Glomerular visceral epithelial cell (primary cell): Measurements from ENCODE around the gene SOX5.
A peak's percentile ranks its signal among the peaks of the same experiment; 100 is the strongest.
"Not testable (repeated sequence)": the region's sequence is repeated elsewhere in the genome, so short reads cannot be mapped to it uniquely, and the experiment has no call there.

ENCODE experiments used
- DNase-seq: peaks from one replicate; pipeline ENCODE4 v3.0.0-alpha.2; 2016; ENCODE audit errors: extremely low spot score

The SOX5 gene

DNA sequence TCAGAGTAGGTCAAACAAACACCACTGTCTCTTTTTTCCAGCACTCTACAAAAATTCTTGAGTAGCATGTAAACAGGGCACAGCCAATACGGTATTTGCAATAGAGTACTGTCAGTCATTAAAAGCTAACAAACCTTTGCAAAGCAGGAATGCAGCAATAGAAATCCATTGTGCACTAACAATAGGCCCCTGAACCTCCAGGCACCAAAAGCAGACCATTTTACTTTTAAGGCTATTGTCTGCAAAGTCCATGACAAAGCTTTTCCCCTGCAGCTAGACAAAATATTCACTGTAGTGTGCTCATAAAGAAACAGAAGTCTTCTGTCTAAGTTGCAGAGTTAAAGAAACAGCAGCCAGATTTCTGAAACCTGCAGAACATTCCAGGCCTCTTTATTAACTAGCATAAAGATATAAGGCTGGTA lies 191.9 kb downstream of the SOX5 start:
- DNase-seq = no peak

DNA sequence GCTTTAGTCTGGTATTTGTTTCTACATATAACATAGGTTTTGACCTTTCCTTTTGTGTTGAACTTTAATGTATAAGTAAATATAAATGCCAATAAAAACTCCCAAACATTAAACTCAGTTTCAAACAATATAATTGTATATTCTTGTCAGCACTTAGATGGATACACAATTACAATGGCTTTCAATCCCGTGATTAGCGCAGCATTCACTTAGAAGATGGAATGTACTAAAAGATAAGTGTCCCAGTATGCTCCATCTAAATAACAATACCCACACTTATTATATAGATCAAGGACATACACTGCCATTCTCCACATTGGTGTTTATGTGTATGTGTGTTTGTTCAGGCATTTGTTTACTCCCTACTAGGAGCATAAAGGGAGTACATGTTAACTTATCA lies 193.1 kb downstream of the SOX5 start:
- DNase-seq = no peak

DNA sequence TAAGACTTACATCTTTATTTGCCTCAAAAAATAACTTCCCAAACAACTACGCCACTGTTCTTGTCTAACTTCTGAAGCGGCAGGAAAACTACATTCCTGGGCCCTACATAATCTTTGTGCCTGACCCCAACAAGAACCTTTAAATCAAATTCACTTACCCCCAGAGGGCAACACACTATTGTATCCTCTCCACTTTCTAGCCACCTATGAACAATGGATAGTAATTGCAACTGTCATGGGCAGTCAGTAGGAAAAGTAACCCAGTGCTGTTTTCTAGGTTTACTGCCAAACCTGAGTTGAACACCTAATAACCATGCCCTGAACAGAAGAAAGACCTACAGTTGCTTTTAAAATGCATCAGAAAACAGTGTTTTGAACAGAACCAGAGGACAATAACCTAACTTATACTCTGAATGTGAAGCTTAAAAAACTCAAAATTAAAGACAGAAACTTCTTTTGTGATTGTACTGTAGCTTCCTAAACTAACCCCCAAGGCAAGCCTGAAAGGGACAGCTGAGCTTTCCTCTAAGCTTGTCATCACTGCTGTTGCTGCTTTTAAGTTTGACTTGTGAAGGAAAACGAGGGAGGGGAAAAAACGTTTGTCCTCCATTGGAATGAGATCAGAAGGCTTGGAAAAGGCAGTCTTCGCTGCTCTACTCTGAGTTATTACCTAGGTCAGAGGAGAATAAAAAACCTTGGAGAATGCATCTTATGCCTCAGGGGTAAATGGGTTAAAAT lies 195.7 kb downstream of the SOX5 start:
- DNase-seq = no peak

DNA sequence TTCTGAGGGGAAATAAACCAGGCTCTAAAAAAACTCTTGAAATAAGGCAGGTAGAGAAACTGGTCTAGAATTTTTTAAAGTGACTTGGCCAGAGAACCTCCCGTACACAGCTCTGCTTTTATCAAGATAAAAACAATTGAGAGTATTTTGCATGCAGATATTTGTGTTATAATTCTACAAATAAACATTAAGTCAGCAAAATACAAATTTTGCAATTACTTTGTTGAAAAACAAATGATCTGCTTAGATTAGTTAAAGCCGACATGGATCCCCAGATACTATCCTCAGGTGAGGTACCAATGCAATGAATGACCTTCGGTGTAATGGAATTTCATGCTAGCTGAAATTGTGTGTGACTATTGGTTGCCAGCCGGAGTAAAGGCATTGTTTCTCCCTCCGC lies 197.2 kb downstream of the SOX5 start:
- DNase-seq = no peak

DNA sequence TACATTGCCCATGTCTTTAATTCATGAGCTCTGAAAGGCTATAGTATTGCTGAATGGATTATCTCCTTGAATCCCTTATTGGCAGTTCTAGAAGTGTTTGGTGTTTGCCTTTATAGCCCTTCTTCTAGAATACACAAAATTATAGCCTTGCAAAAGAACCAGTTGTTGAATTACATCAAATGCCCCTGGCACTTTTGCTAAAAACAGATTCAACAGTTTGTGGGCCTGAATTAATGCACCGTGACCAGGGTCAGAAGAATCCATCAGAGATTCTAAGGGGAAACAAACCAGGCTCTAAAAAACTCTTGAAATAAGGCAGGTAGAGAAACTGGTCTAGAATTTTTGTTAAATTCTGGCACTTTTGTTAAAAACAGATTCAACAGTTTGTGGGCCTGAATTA lies 197.8 kb downstream of the SOX5 start:
- no peak for DNase-seq

DNA sequence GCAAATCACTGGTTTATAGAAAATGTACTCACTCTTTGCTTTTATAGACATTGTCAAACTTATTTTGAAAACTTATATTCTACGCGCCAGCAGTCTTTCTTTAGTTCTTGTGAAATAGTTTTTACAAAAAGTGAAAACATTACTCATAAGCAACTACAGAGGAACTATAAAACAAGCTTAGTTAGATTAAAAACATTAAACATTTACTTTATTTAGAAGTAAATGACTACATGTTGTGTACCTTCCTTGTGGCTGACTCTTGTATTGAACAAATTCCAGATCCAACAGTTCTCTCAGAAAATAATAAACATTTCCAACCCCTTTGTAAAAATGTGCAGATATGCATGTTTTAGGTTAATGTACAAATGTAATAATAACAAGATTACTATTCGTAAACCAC lies 198.5 kb downstream of the SOX5 start:
- DNase-seq = no peak

DNA sequence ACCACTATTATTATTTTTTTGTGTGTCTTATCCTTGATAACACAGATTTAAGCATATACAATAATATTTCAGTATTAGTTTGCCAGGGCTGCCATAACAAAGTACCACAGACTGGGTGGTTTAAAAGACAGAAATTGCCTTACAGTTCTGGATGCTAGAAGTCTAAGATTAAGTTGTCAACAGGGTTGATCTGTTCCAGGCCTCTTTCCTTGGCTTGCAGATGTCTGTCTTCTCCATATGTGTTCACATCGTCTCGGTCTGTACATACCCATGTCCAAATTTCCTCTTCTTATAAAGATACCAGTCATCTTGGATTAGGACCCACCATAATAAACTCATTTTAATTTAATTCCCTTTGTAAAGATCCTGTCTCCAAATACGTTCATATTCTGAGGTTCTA lies 204.8 kb downstream of the SOX5 start:
- no peak for DNase-seq

DNA sequence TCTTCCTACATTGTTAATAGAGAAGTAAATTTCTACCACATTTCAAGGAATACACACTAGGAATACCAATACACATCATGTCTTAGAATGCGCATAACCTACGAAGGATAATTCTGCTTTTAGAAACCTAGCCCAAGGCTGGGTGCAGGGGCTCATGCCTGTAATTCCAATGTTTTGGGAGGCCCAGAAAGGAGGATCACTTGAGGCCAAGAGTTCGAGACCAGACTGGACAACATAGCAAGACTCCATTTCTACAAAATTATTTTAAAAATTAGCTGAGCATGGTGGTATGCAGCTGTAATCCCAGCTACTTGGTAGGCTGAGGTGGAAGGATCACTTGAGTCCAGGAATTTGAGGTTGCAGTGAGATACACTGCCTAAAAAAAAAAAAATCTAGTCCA lies 206.9 kb downstream of the SOX5 start:
- DNase-seq = no peak

DNA sequence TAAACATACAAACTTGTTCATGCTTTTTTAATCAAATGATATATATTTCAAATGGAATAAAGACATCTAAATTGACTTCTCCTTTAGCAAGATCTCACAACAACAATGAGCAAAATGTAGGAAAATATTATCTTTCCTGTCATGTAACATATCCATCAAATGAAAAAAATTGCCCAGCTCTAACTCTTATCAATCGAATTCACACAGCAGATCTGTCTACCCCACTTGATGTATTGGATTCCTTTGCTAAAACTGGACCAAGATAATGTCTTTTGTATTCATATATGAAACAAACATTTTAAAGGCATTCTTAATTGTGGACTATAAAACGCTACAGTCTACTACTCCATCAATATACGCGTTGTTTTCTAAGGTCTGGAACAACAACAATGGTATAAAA lies 218.0 kb downstream of the SOX5 start:
- no peak for DNase-seq

DNA sequence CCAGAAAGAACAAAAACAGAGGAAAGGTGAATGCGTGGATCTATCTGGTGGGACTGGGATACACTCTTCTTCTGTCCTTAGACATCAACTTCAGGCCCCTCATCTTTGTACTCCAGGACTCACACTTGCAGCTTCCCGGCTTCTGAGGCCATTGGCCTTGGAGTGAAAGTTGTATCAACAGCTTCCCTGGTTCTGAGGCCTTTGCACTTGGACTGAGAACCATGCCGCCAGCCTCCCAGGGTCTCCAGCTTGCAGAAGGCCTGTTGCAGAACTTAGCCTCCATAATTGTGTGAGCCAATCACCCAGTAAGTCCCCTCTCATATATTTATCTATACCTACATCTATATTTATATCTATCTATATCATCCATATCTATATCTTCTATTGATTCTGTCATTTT lies 218.4 kb downstream of the SOX5 start:
- no peak for DNase-seq

DNA sequence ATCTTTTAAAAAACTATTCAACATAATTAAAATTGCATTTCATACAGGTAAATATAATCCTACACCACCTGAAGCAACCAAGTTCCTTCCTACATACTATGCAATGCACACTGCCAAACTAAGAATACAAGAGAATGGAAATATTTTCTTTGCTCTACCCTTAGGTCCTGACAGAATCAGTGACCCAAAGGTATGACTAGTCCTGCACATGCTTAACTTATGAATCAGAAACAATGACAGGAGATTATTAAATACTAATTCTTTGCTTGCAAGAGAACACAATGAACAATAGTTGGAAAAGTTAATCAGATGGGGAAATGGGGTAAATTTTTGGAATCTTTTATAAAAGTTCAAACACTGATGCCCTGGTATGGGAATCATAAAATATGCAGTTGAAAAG lies 220.1 kb downstream of the SOX5 start:
- peak; percentile 17 for DNase-seq

DNA sequence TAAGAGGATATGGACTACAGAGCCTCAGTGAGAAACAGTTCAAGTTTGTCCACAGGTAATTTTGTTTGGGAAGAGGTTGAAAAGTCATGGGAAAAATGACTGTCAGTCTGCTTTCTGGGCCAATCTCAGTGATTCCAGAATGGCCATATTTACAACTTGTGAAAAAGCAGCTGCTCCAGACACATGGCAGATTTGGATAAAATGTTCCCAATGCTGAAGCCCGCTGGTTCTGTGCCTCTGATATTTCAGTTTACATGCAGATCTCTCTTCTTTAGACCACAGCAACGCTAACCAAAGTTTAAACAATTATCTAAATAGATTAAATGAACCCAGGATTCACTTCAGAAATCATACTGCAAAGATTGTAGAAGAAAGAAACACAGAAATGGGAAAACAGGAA lies 222.8 kb downstream of the SOX5 start:
- no peak for DNase-seq

DNA sequence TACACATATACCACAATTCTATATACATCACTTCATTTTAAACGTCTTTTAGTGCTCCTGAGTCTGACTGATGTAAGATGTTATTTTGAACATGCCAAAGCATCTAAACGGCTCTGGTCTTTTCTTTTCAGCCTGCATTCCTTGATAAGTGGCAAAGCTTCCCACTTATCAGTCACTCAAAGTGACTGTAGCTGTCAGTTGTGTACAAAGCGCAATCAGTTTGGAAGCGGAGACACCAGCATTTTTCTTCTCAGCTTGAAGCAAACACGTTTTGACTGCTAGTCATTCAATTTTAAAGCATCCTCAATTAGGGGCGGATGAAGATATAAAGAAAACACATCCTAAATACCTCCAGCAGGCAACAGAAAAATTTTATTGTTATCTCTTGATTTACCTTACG lies 226.8 kb downstream of the SOX5 start:
- no peak for DNase-seq

DNA sequence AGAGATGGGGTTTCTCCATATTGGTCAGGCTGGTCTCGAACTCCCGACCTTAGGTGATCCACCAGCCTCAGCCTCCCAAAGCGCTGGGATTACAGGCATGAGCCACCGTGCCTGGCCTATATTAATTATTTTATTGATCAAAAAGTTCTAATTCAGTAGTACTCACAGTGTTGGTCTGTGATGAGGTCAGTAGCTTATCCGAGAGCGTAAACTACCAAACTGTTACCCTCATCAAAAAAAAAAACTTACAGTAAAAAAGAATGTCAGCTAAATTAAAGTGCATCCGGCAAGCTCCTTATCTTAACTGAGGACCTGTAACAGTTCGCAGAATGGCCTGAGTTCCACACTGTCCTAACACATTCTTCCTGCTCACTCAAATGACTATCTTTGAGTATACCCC lies 228.2 kb downstream of the SOX5 start:
- DNase-seq = no peak

DNA sequence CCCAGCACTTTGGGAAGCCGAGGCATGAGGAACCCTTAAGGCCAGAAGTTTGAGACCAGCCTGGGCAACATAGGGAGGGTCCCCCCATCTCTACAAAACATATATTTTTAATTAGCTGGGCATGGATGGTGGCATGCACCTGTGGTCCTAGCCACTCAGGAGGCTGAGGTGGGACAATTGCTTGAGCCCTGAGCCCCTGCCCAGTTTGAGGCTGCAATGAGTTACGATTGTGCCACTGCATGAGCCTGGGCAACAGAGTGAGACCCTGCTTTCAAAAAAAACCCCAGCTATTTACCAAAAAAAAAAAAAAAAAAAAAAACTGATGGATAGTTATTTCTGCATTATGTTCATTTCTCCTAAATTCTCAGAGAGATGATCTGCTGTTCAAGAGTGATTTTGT lies 230.0 kb downstream of the SOX5 start:
- DNase-seq = no peak

DNA sequence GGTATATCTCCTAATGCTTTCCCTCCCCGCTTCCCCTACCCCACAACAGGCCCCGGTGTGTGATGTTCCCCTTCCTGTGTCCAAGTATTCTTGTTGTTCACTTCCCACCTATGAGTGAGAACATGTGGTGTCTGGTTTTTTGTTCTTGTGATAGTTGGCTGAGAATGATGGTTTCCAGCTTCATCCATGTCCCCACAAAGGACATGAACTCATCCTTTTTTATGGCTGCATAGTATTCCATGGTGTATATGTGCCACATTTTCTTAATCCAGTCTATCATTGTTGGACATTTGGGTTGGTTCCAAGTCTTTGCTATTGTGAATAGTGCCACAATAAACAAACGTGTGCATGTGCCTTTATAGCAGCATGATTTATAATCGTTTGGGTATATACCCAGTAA lies 239.1 kb downstream of the SOX5 start:
- DNase-seq = not testable (repeated sequence)

DNA sequence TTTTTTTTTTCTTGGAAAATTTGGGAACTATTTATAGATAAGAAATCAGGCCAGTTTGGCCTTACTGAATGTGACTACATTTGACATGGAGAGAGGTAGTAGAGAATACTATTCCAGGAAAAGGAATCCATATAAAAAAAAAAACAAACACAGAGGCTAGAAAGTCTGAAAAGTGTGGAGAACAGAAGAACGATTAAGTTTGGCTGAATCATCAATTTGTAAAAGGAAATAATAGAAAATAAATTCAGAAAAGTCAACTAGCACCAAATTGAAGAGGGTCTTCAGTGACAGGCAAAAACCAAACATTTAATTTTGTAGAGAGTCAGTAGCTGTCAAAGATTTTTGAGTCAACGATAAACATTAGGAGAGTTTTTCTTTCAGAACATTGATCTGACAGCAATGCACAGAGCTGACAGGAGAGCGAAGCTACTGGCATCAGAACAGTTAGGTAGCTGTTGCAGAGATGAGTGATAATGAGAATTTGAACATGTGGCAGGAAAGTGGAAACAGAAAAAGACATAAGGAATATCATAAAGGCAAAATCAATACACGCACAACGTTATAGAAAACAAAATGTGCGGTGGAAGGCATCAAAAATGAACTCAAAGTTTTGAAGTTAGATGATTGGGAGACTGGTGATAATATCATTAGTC lies 241.2 kb downstream of the SOX5 start:
- no peak for DNase-seq

DNA sequence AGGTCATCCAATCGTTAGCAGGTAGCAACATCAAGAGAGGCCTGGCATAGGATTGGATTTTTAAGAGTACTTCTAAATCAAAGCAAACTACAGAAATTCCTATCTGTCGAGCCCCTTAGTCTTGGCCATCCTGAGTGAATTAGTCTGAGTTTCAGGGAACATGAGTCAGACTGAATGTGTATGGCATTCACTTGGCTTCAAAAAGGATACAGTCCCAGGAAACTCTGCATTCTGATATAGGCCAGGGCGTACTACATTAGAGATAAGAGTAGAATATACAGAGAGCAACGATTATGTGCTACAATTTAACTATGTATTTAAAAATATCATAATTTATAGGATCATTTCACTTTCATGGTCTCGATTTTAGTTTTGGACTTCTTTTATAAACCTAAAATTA lies 242.2 kb downstream of the SOX5 start:
- no peak for DNase-seq

DNA sequence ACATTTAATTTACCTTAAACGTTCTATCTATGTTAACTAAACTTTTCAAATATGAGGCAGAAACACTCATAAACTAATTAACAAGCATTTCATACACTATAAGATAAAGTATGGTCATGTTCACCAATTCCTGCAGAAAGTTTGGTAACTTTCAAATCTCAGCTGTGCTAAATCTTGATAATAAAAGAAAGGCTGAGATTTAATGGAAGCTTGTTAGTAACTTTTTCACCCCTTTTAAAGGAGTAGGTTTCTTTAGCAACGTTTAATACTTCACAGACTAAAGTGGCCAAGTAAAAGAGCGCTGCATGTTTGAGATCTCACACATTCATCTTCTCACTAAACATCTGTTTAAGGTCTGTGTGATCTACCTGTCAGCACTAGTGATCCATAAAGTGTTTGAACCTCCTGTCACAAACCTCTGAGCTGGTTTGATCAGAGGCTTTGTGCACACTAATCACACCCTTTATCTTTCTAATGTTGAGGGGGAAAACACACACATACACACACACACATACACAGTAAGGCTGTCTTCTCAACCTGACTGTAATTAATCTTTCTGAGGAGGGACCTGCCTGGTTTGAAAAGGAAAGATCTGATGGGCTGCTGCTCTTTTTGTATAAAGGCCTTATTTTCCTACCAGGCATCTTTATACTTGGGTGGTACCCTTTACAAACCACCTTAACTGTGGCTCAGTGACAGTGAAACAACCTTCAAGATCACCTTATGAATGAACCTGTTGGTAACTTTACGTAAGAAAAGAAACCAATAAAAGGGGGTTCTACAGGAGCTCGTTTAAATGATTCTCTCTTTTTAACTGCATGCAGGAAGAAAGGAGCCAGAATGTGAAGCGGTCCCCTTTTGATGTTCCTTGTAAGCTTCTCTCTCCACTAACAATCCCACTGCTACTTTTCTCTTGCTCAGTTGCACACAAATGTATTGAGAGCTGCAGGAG lies 244.2 kb downstream of the SOX5 start:
- no peak for DNase-seq

DNA sequence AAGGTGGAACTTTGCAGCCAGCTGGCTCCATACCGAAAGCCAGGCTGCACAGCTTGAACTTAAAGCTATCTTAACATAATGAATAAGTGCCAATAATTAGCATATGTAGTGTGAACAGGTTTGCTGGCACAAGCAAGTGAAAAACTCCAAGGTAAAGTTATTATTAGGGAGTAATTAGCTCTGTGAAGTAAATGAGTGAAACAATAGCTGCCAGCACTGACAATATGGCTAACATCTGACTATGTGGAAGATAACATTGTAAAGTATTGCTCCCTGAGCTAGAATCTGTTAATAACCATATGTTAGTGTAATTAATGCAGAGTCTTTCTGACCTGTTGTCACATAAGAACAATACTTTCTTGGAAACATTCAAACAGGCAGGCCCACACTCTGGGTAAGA lies 246.4 kb downstream of the SOX5 start:
- DNase-seq = no peak

DNA sequence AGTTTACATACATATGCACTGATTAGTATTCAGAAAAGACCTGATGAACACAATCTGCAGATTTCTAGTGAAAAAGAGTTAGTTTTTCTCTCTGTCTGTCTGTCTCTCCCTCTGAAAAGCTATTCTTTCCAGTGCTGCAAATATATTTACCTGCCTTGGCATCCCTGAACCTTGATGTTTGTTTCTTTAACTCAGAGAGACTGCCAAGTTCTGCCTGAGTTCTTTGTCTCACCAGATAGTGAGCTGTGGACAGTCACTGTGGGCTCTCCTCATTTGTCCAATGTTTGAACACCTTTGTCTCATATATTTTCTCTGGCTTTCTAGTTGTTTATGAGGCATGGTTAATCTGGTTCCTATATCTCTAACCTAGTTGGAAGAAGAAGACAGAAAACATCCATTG lies 250.4 kb downstream of the SOX5 start:
- DNase-seq = no peak

DNA sequence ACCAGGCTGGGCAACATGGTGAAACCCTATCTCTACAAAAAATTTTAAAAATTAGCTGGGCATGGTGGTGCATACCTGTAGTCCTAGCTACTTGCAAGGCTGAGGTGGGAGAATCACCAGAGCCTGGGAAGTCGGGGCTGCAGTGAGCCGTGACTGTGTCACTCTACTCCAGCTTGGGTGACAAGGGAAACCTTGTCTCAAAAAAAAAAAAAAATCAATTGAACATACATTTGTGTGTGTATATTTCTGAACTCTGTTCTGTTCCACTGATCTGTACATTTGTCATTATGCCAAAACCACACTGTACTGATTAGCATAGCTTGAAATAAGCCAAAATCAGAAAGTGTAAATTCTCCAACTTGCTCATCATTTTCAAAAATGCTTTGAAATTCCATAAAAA lies 254.6 kb downstream of the SOX5 start:
- DNase-seq = no peak

DNA sequence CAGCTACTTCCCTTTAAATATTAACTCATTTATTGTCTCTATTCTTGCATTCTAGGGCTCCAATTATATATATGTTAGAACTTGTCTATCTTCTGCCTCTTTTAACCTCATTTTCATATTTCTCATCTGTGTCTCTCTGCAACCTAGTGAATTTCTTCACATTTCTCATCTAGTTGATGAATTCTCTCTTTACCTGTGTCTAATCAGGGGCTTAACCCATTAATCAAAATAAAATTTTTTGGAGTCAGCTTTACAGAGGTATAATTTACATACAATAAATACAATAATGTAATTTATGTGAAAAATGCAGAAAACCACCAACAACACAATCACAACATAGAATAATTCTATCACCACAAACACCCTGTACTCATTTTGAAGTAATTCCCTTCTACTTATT lies 255.2 kb downstream of the SOX5 start:
- no peak for DNase-seq
